Activated CD4-positive, CD25-positive, alpha-beta regulatory T cell treated with anti-CD3 and anti-CD28 coated beads, Interleukin-2, amount 50 U/mL, for 16 hours (primary cell): ENCODE data around the gene MZT2A.
"Not testable (repeated sequence)": the region's sequence is repeated elsewhere in the genome, so short reads cannot be mapped to it uniquely, and the experiment has no call there.

Source experiments
- DNase-seq: peaks from one replicate; pipeline ENCODE4 v3.0.0-alpha.2; 2020; ENCODE audit warnings: low read depth, low spot score

The MZT2A gene

GRCh38 chr2:131520526-131520925 lies 28.3 kb upstream of the MZT2A start:
- DNase-seq = no peak

GRCh38 chr2:131519871-131520470 lies 27.8 kb upstream of the MZT2A start:
- DNase-seq = not testable (repeated sequence)

- DNase-seq = no peak
Observed at GRCh38 chr2:131519466-131519865, 27.3 kb upstream of the MZT2A start.

GRCh38 chr2:131518531-131518930 lies 26.3 kb upstream of the MZT2A start:
- not testable (repeated sequence) for DNase-seq

- DNase-seq = not testable (repeated sequence)
Observed at GRCh38 chr2:131517856-131518255, 25.7 kb upstream of the MZT2A start.

GRCh38 chr2:131517106-131517831 lies 25.1 kb upstream of the MZT2A start:
- DNase-seq = no peak

GRCh38 chr2:131516621-131517020 lies 24.4 kb upstream of the MZT2A start:
- DNase-seq = not testable (repeated sequence)

- no peak for DNase-seq
Observed at GRCh38 chr2:131516011-131516410, 23.8 kb upstream of the MZT2A start.

- DNase-seq = not testable (repeated sequence)
Observed at GRCh38 chr2:131515235-131515634, 23.0 kb upstream of the MZT2A start.

GRCh38 chr2:131514408-131515166 lies 22.4 kb upstream of the MZT2A start:
- DNase-seq = not testable (repeated sequence)

- DNase-seq = not testable (repeated sequence)
Observed at GRCh38 chr2:131511969-131512870, 20.0 kb upstream of the MZT2A start.

- not testable (repeated sequence) for DNase-seq
Observed at GRCh38 chr2:131511291-131511968, 19.2 kb upstream of the MZT2A start.

- no peak for DNase-seq
Observed at GRCh38 chr2:131509615-131510014, 17.4 kb upstream of the MZT2A start.

- not testable (repeated sequence) for DNase-seq
Observed at GRCh38 chr2:131504082-131504750, 12.0 kb upstream of the MZT2A start.

- not testable (repeated sequence) for DNase-seq
Observed at GRCh38 chr2:131503587-131503986, 11.4 kb upstream of the MZT2A start.

- DNase-seq = not testable (repeated sequence)
Observed at GRCh38 chr2:131498321-131498973, 6.2 kb upstream of the MZT2A start.

- DNase-seq = not testable (repeated sequence)
Observed at GRCh38 chr2:131495506-131495905, 3.3 kb upstream of the MZT2A start.

- no peak for DNase-seq
Observed at GRCh38 chr2:131493199-131493968, 1.2 kb upstream of the MZT2A start.
